Tibial nerve (tissue), 3 donors: ENCODE results near the gene MYL11.

Experiments used
- CTCF ChIP-seq, 5 experiments: fragments of 200-600 bp in 3 of 5; fragments of 450-650 bp in 2 of 5; sonication (generic) in 3 of 5; IDR thresholded peaks; one replicate each; pipeline ENCODE4 v1.5.1; 2016 to 2019; ENCODE audit warnings: antibody characterized with exemption in 5 of 5, mild to moderate bottlenecking in 3 of 5, moderate library complexity in 2 of 5
- POLR2A ChIP-seq, 2 donors: fragments of 450-650 bp; IDR thresholded peaks; one replicate each; pipeline ENCODE4 v1.6.1; 2017; ENCODE audit warnings: antibody characterized with exemption in 2 of 2, mild to moderate bottlenecking in 2 of 2, moderate library complexity in 2 of 2

- peak; percentile 23 to 89 for TF ChIP-seq POLR2A (IDR thresholded peaks at IDR 0.05)
- TF ChIP-seq CTCF (IDR thresholded peaks at IDR 0.05): peak in 3 of 5 experiments; percentile 12 to 37 (median 27)
These were observed 3.9 kb downstream of the MYL11 start for GRCh38 chr16:30378236-30379157.
